GM21367 (cell line): ENCODE data around the gene LHPP.

ENCODE experiments used
- ATAC-seq: cut with Tn5 transposase; IDR thresholded peaks from one replicate; pipeline ENCODE4 v1.9.1; 2021; ENCODE audit not compliant: unreplicated experiment

Gene LHPP

DNA sequence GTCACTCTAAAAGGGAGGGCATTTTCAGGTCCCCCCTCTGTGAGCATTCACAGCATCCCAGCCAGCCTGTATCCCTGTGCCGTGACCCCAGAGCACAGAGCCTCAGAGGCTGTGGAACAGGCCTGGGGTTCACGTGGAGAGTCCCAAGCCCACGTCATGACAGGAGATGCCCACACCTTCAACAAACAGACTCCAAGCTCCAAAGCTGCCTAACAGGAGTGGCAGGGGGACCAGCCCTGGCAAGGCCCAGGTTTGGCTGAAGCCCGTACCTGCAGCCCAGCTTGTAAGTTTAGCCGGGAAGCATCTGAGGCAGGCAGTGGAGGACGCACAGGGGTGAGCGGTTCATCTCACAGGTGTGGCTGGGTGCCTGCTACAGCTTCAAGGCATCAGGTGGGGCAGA, 33.5 kb downstream of the LHPP start:
- ATAC-seq, result no peak

DNA sequence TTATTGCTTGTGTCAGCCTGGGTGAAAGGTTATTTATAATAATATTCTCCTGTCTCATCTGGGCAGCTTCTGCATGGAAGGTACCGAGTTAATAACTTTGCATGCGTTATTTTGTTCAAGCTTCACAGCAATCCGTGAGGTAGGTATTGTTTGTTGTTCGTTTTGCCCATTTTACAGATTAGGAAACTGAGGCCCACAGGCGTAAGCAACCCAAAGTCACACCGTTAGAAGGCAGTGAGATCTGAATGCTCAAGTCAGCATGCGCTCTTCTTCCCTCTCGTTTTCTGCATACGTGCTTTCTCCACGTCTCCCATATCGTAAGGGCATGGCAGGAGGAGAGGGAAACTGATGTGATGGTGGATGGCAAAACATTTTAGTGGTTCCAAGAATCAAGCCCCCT, 34.1 kb downstream of the LHPP start:
- no peak for ATAC-seq

DNA sequence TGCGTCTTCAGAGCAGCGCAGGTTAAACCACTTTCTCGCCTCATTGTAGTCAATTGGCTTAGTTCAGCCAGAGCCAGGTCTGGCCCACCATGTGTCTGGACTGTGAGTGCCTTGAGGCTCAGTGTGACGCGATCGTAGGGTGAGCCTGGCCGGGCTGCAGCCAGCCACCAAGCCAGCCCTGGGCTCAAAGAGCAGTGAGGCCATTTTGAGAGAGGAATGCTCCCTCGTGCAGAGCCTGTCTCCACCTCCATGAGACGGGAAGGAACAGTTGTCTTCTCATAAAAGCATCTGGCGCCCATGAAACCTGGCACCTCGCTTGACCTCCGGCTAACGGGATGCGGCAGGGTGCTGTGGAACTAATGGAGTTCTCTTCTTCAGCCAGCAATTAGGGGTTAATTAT, 34.5 kb downstream of the LHPP start:
- no peak for ATAC-seq

DNA sequence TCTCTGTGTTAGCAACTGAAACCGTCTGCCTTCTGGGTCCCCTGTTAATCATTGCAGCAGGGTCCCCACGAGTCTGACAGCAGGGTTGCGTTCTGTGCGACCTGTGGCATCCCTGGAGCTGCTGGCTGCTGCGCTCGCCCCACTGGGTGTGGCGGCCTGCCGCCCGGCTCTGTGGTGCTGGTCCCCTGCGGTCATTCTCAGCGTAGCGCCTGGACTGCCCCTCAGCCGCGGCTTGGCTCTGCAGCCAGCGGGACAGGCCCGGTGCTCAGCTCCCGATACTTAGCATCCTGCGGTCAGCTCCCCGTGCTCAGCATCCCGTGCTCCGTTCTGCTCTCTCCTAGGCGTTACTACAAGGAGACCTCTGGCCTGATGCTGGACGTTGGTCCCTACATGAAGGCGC, 35.0 kb downstream of the LHPP start:
- no peak for ATAC-seq

DNA sequence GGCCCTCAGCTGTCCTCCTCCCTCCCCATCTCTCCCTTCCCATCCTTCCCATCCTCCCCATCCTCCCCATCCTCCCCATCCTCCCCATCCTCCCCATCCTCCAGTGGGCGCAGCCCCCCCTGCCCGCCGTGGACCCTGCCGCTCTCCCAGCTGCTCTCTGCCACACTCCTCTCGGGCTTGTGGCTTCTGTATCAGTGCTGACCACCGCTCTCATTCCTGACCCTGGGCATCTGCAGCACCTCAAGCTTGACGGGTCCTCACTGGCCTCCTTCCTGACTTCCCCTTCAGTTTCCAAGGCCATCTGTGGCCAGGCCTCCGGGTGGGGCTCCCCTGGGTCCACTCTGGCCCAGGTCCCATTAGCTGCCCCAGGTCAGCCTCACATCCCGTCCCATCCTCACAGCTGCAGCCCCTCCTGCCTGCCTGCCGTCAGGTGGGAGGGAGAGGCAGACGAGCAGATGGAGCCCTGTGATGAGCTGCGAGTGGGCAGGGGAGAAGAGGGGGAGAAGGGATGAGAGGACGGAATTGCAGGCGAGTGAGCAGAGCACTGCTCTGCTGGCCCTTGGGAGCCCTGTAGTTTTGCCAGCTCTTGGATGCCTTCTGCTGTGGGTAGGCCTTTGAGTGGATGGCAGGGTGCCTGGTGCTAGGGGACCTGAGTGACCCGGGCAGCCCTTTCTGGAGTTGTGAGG, 35.7 kb downstream of the LHPP start:
- no peak for ATAC-seq

DNA sequence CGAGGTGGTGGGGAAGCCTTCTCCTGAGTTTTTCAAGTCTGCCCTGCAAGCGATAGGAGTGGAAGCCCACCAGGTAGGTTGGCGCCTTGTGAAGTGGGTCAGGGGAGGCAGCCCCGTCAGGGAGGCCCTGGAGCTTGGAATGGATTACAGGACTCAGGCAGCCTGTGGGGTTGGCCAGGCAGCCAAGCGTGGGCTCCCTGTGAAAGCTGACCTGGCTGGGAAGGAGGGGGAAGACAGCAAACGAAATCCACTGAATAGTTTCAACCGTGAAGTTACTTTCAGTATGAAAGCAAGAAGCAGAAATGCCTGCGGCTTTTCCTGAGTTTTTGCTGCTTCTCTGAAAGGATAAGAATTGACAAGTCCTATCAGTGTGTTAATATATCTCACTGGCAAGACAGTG, 36.4 kb downstream of the LHPP start:
- no peak for ATAC-seq

DNA sequence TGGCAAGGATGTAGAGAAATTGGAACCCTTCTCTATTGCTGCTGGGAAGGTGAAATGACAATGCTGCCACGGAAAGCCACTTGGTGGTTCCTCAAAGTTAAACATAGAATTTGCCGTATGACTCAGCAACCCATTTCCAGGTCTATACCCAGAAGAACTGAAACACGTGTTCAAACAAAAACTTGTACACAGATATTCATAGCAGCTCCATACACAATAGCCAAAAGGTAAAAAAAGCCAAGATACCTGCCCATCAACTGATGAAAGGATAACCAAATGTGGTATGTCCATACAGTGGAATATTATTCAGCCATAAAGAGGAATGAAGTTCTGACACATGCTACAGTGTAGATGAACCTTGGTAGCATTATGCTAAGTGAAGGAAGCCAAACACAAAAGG, 39.1 kb downstream of the LHPP start:
- ATAC-seq, result no peak

DNA sequence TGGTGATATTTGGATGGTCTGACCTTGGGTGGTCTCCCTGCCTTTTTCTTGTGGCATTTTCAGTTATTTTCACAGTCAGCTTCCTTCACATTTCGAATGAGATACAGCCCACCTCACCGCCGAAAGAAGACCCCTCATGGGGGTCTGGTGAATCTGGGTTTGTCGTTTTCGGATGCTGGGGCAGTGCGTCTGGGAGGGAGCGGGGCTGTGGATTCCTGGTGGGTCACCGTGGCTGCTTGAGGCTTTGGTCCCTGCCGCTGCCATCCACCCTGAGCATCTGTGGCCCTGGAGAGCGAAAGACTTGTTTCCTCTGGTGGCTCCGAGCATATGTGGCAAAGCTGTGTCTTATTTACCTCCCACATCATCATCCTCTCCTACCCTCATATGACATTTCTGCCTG, 43.1 kb downstream of the LHPP start:
- no peak for ATAC-seq

DNA sequence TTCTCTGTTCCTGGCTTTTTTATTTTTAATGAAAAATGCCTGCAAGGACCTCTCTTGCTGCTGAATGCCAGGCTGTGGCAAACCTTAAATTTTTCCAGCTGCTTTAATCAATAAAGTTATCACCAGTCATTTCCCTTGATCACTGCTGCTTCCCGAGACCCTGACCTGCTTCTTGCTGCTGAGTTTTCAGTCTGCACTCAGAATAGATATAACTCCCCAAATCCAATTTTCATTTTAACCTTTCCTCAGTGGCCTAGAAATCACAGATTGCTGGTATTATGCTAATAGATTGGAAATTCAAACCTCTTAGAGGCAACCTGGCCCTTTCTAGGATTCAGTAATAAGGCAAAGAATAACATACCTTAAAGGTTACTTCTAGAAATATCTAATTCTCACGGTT, 43.7 kb downstream of the LHPP start:
- no peak for ATAC-seq

DNA sequence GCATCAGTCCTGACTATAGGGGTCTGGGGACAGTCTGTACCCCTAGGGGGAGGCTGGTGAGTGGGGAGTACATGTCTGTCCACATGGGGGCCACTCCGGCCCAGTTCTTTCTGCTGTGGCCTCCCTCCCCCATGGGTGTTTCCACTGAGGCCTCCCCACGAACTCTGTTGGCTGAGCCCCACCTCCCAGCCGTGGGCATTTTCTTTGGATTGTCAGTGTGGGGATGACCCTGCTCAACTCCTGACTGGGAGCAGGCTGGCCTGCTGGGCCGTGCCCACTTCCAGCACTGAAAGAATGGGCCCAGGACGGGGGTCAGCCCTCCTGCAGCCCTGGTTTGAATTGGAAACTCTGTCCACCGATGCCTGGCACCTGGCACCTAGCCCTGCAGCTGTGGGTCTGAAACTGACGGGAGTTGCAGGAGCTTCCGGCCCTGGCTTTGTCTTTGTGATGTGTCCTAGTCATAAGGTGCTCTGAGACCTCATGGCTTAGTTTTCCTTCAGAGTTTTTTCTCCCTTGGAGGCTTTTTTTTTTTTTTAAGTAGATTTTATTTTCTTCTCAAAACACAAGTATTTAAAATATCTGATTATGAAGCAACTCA, 46.5 kb downstream of the LHPP start:
- ATAC-seq, result no peak

DNA sequence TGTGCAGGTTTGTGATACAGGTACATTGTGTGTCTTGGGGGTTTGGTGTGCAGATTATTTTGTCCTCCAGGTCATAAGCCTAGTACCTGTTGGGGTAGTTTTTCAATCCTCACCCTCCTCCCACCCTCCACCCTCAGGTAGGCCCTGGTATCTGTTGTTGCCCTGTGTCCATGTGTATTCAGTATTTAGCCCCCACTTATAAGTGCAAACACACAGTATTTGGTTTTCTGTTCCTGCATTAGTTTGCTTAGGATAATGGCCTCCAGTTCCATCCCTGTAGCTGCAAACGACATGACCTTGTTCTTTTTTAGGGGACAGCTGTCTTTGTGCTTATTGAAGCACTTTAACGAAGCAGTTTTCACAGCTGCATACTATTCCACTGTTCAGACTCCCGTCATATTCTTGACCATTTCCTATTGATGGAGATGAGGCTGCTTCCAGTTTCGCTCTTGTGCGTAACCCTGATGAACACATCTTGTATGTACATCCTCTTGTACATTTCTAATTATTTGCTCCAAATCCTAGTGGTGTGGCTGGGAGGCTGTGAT, 47.4 kb downstream of the LHPP start:
- ATAC-seq, result no peak

DNA sequence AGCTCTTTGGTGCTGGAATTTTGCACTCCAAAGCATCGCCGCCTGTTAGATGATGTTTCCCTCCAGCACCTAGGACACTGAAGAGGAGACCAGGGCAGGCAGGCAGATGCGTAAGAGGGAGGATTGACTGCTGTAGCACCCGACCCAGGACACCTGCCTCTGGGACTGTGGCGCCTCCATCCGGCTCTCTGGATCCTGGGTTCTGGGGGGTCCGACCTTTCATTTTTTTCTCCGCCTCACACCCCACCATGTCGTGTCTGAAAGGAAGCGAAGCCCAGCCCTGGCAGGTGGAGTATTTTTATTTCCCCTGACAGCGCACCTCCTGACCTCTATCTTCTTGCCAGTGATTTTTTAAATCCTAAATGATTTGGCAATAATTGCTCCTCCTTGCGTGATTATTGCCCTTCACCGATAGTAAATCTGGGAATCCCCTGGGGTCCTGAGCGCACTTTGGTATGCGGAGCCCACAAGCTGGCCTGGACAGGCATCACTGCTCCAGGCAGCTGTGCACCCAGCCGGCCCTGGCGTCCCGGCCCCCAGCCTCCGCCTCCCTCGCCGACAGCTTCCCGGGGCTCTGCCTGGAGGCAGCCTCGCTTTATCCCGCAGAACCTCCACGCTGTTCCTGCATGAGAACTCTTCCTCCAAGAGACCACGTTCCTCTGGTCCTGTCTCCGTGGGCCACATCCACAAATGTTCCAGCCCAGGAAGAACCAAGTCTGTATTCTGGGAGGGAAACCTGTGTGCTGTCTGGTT, 48.4 kb downstream of the LHPP start:
- ATAC-seq, result no peak

DNA sequence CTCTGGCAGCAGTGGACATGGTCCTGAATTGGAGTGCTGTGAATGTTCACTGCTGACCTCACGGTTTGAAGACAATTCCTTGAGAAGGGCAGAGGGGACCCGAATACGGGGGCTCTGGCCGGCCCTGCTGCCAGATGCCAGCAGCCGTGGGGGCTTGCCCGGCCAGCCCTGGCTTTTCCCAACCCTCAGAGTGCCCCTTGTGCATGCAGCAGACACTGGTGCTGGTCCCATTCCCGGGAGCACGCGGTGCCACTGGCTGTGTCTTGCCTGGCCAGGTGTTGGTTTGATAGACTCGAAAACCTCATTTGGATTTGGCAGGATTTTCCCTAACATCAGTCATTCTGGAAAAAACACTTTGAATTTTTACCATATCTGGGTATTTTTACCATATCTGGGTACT, 49.1 kb downstream of the LHPP start:
- no peak for ATAC-seq

DNA sequence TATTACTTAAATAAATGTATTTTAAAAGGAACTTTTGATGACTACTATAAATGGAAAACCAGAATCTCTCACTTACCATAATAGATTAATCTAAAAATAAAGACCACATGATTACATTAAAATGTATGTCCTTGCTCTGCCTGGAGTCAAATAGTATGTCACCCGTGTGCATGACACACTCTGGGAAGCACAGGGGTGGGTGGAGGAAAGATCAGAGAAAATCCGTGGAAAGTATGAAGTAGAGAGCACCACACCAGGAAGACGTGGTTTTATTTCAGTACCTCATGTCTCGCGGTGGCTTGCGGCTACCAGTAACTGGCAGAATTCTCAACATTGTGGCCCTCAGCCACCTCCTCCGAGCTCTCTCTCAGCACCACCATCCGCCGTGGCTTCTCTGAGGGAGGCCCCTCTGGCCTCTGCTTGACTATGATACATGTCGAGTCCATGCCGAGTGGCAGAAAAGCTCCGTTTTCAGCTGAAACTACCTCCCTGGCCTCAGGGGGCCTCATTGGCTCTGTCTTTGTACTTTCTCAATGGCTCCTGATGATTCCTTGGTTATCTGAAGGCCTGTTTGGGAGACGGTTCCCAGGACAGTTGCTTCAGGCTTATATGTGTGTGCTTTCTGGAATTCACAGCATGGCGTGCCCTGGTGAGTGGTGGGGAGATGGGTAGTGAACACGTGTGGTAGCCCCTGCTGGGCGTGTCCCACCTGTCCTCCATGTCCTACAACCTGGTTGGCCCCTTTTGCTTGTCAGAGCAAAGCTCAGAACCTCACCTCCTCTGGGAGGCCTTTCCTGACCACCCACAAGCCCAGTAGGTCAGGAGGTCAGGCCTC, 49.8 kb downstream of the LHPP start:
- ATAC-seq, result no peak

DNA sequence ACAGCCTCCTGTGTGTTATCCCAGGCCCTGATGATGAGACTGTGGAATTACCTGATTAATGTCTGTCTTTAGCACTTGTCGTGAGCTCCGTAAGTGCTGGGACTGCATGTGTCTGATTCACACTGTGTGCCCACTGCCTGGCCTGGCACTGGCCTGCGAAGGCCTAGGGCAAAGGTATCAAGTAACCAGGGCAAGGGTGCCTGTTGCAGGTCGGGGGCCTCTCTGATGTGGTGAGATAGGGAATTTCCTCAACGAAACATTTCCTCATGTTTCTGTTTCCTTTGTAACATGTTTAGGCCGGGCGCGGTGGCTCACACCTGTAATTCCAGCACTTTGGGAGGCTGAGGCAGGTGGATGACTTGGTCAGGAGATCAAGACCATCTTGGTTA, 50.4 kb downstream of the LHPP start:
- ATAC-seq, result no peak

DNA sequence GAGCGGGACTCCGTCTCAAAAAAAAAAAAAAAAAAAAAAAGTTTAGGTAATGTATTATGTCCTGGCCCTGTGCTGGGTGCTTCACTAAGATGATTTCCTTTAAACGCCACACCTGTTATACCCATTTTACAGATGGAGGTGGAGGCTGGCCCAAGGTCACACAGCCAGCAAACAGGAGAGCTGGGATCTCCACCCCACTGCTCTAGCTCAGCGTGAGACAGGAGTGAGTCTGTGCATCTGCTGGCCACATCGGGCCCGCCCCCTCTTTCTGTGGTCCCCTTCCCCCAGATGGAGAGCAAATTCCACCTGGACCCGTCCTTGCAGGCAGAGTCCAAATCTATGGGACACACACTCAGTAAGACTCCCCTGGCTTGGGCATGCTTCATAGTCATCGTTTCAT, 51.0 kb downstream of the LHPP start:
- no peak for ATAC-seq

DNA sequence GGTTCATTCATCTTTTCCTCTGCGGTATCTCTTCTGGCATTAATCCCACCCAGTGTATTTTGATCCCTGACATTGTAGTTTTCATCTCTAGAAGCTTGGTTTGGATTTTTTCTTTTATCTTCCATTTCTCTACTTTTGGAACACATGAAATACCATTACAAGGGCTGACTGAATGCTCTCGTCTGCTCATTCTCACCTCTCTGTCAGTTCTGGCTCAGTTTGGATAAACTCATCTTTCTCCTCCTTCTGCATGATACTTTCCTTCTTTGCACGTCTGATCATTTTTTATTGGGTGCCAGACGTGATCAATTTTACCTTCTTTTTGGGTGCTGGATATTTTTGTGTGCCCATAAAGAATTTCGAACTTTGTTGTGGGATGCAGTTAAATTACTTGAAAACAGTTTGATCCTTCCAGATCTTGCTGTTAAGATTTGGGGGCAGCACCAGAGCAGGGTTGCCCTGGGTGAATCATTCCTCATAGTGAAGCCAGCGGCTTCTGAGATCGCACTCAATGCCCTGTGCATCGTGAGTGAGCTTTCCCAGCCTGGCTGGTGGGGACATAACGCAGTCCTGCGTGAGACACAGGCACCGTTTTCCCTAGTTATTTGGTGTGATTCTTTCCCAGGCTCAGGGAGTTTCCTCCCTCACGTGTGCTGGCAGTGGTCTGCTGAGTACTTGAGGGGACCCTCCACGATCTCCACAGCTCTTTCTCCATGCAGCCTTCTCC, 53.8 kb downstream of the LHPP start:
- ATAC-seq, result no peak

DNA sequence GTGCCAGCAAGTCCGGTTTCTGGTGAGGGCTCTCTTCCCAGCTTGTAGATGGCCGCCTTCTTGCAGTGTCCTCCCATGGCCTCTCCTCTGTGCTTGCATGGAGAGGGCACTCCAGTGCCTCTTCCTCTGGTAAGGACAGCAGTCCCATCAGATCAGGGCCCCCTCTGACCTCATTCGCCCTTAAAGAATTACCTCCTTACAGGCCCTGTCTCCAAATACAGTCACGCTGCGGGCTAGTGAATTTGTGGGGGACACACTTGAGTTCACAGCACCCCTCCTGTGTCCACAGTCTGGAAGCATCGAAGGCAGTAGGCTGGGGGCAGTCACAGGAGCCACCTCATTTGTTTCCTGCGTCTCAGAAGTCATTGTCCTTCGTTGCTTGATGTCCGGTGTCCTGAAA, 54.6 kb downstream of the LHPP start:
- no peak for ATAC-seq

DNA sequence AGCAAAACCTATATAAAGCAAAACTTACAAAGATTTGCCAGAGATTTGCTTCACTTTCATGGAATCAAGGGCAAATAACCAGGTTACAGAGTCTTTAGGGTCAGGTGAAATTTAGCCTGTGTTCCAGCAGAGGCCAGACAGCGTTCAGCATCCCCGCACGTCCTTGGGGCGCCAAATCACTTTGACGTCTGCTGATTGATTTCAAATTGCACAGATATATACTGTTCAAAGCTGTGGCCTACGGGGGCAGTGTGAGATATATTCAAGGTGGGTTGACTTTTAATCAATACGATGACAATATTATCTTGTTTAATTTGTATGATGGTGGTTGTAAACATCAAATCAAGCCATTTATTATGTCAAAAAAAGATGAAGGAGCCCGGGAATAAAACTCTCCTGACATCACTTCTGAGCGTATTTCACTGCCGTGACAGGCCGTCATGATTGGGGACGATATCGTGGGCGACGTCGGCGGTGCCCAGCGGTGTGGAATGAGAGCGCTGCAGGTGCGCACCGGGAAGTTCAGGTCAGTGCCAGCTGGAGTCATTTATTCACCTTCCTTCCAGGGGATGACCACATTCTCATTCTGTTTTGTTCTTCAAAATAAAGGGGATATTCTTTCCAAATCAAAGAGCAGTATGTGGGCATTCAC, 55.2 kb downstream of the LHPP start:
- no peak for ATAC-seq

DNA sequence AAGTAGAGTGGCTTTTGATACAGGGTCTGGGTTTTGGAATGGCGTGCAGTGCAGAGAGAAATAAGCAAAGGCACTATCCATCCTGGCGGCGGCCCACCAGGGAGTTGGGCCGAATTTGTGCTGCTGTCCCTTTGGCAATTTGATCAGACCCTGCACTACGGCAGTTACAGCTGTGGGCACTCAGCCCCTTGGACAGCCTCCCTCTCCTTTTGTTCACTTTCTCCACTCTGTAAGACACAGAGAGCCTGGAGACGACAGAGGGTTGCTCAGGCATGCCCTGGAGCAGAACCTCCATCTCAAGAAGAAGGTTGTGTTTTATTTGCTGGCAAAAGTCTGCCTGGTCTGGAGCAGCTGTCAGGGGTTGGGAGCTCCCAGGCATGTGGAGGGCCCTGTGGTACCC, 55.8 kb downstream of the LHPP start:
- no peak for ATAC-seq
